ENCODE measurements around the gene PNO1. TPM values are rescaled to one million over a fixed set of nuclear protein-coding genes. Genes with fewer than 3 reads are reported as not detected.

The PNO1 gene
- polyA plus RNA-seq, 1 donor (not counting 4 experiments of a cell fraction or from before 2014, with no cell fraction given): 22.5 TPM

GRCh38 chr2:68217729-68218128, 60.0 kb downstream of the PNO1 start:
- TF ChIP-seq, protein P1, sequence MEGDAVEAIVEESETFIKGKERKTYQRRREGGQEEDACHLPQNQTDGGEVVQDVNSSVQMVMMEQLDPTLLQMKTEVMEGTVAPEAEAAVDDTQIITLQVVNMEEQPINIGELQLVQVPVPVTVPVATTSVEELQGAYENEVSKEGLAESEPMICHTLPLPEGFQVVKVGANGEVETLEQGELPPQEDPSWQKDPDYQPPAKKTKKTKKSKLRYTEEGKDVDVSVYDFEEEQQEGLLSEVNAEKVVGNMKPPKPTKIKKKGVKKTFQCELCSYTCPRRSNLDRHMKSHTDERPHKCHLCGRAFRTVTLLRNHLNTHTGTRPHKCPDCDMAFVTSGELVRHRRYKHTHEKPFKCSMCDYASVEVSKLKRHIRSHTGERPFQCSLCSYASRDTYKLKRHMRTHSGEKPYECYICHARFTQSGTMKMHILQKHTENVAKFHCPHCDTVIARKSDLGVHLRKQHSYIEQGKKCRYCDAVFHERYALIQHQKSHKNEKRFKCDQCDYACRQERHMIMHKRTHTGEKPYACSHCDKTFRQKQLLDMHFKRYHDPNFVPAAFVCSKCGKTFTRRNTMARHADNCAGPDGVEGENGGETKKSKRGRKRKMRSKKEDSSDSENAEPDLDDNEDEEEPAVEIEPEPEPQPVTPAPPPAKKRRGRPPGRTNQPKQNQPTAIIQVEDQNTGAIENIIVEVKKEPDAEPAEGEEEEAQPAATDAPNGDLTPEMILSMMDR (optimal IDR thresholded peaks at IDR 0.05 in 1 of 3, IDR thresholded peaks at IDR 0.05 in 1 of 3, conservative IDR thresholded peaks at IDR 0.05 in 1 of 3; ENCODE audit: extremely low read depth in 1 of 3, insufficient read depth in 2 of 3, low read length in 3 of 3): no peak
- no peak for TF ChIP-seq EZH2 (IDR thresholded peaks at IDR 0.05; ENCODE audit: low read length)
- Histone ChIP-seq H3K36me3 (ENCODE audit: control insufficient read depth in 2 of 2, extremely low read depth in 1 of 2, insufficient read depth in 2 of 2, low read length in 2 of 2) (peaks cover 0 to 3% of the 10 kb centered on the region in 2 experiments), H3K9ac (ENCODE audit: control insufficient read depth, extremely low read depth, insufficient read depth, low read length) (no peak overlapping the region), H4K20me1 (ENCODE audit: control insufficient read depth, extremely low read depth, insufficient read depth, low read length) (no peaks in the 10 kb centered on the region), H2AFZ (ENCODE audit: control insufficient read depth, low read length) (no peak overlapping the region), H3K4me3 (ENCODE audit: control insufficient read depth in 2 of 3, extremely low read depth in 1 of 3, insufficient read depth in 2 of 3, low read depth in 1 of 3, low read length in 3 of 3) (no peak overlapping the region), H3K27ac (ENCODE audit: control insufficient read depth, insufficient read depth, low read length) (peak overlapping the region; percentile 18), H3K27me3 (ENCODE audit: control insufficient read depth, extremely low read depth, insufficient read depth, low read length) (no peaks in the 10 kb centered on the region), H3K9me3 (ENCODE audit: control insufficient read depth, low read depth, low read length) (no peaks in the 10 kb centered on the region), H3K79me2 (ENCODE audit: control insufficient read depth, insufficient read depth, low read length) (peaks cover 96% of the 10 kb centered on the region), H3K4me1 (ENCODE audit: control insufficient read depth, extremely low read depth, insufficient read depth, low read length) (peaks cover 19% of the 10 kb centered on the region), H3K4me2 (ENCODE audit: control insufficient read depth, extremely low read depth, insufficient read depth, low read depth, low read length) (peak overlapping the region; percentile 38), H3K9me1 (ENCODE audit: control insufficient read depth, extremely low read depth, insufficient read depth, low read length) (no peaks in the 10 kb centered on the region)
- DNase-seq (ENCODE audit: low read depth, low spot score) (no peak), FAIRE-seq (no peak)
- dilution Hi-C loops (cut with MboI; ENCODE audit: extremely low pct_ligation_motif_present, low sequenced_read_pairs): no loop called here

DNA sequence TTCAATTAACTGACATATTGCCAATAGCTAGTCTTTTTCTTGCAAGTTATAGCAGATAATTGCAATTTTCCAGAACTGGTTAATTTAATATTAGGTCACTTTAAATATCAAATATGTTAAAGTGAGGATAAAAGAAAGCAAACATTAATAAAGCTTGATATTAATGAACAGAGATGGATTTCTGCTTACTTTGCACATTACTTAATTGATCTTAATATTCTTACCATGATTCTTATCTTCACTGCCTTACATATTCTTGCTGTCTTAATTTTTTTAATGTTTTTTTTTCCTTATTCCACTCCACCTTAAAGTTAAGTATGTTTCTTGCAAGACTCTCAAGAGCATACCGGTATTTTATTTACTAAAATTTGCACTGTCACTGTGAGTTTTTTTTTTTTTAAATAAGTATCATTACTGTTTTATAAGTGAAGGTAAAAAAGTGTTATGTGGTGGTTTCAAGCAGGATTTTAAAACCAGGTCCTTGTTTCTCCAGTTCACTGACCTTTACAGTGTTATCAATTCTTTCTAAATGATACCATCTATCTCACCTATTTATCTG, 60.7 kb downstream of the PNO1 start:
- FAIRE-seq (no peak), DNase-seq (ENCODE audit: low read depth, low spot score) (no peak)
- Histone ChIP-seq H3K4me3 (ENCODE audit: control insufficient read depth in 2 of 3, extremely low read depth in 1 of 3, insufficient read depth in 2 of 3, low read depth in 1 of 3, low read length in 3 of 3) (no peak overlapping the region), H3K79me2 (ENCODE audit: control insufficient read depth, insufficient read depth, low read length) (peaks cover 96% of the 10 kb centered on the region), H3K4me1 (ENCODE audit: control insufficient read depth, extremely low read depth, insufficient read depth, low read length) (peaks cover 19% of the 10 kb centered on the region), H3K9ac (ENCODE audit: control insufficient read depth, extremely low read depth, insufficient read depth, low read length) (no peak overlapping the region), H3K27me3 (ENCODE audit: control insufficient read depth, extremely low read depth, insufficient read depth, low read length) (no peaks in the 10 kb centered on the region), H3K27ac (ENCODE audit: control insufficient read depth, insufficient read depth, low read length) (peak overlapping the region; percentile 13), H2AFZ (ENCODE audit: control insufficient read depth, low read length) (no peak overlapping the region), H3K9me1 (ENCODE audit: control insufficient read depth, extremely low read depth, insufficient read depth, low read length) (no peaks in the 10 kb centered on the region), H3K4me2 (ENCODE audit: control insufficient read depth, extremely low read depth, insufficient read depth, low read depth, low read length) (peak overlapping the region; percentile 38), H3K9me3 (ENCODE audit: control insufficient read depth, low read depth, low read length) (no peaks in the 10 kb centered on the region), H4K20me1 (ENCODE audit: control insufficient read depth, extremely low read depth, insufficient read depth, low read length) (no peaks in the 10 kb centered on the region), H3K36me3 (ENCODE audit: control insufficient read depth in 2 of 2, extremely low read depth in 1 of 2, insufficient read depth in 2 of 2, low read length in 2 of 2) (peaks cover 0 to 3% of the 10 kb centered on the region in 2 experiments)
- dilution Hi-C loops (cut with MboI; ENCODE audit: extremely low pct_ligation_motif_present, low sequenced_read_pairs): no loop called here
- TF ChIP-seq, protein P1 (optimal IDR thresholded peaks at IDR 0.05 in 1 of 3, IDR thresholded peaks at IDR 0.05 in 1 of 3, conservative IDR thresholded peaks at IDR 0.05 in 1 of 3; ENCODE audit: extremely low read depth in 1 of 3, insufficient read depth in 2 of 3, low read length in 3 of 3): no peak
- TF ChIP-seq EZH2 (IDR thresholded peaks at IDR 0.05; ENCODE audit: low read length): no peak
